Limb (tissue), 2 donors: ENCODE results near the gene TMEM106B.

Experiments used
- DNase-seq, 2 donors: peaks; one replicate each; pipeline ENCODE4 v3.0.0-alpha.2; 2016; ENCODE audit errors: extremely low spot score in 2 of 2

The TMEM106B gene

DNA sequence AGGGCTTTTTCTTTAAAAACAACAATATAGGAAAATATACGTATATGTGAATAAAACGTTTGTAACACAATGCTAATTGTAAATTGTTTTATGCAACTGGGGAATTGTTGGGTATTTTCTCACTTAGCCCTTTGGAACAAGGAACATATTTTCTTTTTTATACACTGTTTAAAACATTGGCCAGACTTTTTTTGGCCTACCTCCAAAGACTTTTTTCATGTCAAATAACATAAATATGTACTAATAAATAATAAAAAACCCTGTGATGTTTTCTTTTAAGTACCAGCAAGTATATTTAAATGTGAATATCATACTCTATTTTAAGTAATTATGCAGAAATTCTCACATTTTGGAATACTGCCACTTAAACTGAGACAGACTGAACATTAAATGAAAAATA lies 15.7 kb downstream of the TMEM106B start:
- DNase-seq: no peak

DNA sequence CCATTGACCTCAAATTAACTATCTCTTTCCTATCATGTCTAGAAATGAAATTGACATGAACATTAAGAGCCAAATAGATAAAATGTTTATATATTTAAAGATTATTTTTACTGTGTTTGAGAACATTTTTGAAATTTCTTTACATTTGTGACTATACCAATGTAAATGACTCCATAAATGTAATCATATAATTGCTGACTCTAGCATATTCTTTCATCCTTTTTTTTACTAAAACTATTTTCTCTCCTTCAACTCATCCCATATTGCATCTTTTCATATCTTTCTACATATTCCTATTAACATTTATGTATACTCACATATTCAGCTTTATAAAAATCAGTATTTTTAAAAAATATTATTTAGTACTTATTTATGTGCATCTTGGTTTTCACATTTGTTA lies 16.9 kb downstream of the TMEM106B start:
- DNase-seq: no peak

- DNase-seq: no peak
Measured at GRCh38 chr7:12229046-12229445, 18.0 kb downstream of the TMEM106B start.

GRCh38 chr7:12231097-12231496 lies 20.0 kb downstream of the TMEM106B start:
- no peak for DNase-seq

DNA sequence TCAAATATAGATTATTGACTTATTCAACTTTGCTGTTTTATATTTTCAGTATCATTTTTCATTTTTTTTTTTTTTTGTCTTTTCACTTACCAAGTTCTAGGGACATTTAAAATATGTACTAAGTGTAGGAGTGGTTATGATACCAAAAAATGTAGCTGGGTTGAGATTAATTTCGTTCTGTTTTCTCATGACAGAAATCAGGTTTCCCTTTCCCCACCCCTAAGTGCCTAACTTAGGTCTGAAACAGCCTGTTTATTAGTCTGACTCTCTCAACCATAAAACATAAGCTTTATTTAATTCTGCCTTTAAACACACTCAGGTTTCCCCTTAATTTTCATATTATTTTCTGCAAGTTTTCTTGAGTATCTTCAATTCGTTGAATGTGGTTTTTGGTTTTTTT lies 22.1 kb downstream of the TMEM106B start:
- DNase-seq: no peak

DNA sequence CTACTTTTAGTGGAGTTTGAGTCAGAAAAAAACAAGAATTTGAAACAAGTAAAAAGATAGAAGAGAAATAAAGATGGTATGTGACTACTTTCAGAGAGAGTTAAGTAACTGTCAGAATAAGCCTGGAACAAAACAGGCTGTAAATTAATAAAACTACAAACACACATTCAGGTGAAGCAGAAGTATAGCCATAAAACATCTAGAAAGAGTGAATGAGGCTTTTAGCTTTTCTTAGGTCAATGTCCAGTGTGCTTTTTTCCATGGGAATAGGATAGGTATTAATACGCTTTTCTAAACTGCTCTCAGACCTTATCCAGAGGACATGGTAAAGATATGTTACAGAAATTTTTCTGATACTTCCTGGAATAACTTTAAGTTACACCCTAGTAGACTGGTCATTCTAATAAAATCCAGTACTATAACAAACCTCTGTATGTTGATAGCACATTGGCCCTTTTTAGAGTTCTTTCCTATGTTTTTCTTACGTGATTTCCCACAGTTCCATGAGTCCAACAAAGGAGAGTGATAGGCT lies 23.3 kb downstream of the TMEM106B start:
- DNase-seq: no peak

DNA sequence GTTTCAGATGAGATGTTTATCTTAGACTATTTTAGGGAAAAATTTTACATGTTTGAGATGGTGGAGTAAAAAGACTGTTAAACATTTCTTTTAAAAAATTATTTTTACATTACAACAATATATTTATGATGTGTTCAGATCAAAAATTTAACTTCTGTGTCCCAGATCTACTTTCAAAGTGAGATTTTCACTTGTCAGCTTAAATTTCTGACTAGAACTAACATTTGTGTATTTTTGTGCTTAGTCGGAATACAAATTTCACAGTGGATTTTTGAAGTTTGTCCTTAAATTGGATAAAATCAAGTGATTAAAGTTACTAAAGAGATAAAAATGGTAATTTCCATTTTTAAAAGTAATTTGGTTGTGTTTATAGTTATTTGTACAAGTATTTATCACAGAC lies 24.9 kb downstream of the TMEM106B start:
- no peak for DNase-seq

- DNase-seq: no peak
Measured at GRCh38 chr7:12237007-12237406, 25.9 kb downstream of the TMEM106B start.

- DNase-seq: no peak
Measured at GRCh38 chr7:12239806-12240205, 28.7 kb downstream of the TMEM106B start.

DNA sequence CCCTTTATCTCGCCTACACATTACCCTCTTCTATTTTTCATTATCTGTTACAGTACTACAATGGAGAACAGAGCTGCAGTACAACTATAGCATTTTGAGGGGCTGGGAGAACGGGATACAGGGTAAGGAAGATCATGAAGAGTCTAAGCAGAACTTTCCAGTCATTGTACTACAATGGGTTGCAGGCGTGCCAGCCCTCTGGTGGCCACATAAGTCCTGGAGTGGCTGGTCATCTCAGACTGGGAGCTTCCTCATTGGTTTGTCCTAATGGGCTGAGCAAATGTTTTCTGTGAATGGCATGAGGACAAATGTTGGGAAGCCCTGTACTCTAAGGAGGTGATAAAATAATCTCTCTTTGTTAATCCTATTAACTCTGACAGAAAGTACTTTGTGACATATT lies 33.0 kb downstream of the TMEM106B start:
- DNase-seq: no peak

- DNase-seq: no peak
Measured at GRCh38 chr7:12244694-12245093, 33.6 kb downstream of the TMEM106B start.

DNA sequence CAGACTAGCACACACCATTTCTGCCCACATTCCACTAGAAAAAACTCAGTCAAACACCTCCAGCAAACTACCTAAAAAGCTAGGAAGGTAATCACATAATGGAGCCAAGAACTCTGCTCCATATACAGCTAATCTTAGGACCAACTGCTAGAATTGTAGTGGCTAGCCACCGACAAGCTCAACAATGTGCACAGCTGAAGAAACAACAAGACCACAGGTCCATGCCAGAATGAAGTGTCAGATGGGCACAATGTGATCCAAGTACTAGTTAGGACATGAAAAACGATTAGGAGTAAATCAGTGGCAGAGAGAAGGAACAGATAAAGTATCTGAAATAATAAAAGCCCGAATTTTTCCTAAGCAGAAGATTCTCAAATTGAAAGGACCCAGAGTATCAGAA lies 38.6 kb downstream of the TMEM106B start:
- no peak for DNase-seq

DNA sequence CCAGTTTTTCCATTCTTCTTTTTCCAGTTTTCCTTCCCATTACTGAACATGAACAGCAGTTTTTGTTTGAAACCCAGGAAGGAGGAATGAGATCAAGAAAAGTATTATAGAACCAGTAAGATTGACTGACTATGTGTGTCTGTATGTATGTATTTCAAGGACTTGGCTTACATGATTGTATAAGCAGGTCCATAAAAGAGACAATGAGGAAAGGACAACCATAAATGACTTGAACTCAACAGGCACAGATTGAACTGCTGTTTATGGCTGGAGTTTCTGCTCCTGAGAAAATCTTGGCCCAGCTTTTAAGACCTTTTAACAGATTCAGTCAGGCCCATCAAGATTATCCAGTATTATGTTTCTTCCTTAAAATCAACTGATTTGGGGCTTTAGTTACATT lies 39.1 kb downstream of the TMEM106B start:
- no peak for DNase-seq

GRCh38 chr7:12256090-12256489 lies 45.0 kb downstream of the TMEM106B start:
- DNase-seq: no peak

- no peak for DNase-seq
Measured at GRCh38 chr7:12257582-12257981, 46.5 kb downstream of the TMEM106B start.

GRCh38 chr7:12258074-12258473 lies 47.0 kb downstream of the TMEM106B start:
- no peak for DNase-seq

DNA sequence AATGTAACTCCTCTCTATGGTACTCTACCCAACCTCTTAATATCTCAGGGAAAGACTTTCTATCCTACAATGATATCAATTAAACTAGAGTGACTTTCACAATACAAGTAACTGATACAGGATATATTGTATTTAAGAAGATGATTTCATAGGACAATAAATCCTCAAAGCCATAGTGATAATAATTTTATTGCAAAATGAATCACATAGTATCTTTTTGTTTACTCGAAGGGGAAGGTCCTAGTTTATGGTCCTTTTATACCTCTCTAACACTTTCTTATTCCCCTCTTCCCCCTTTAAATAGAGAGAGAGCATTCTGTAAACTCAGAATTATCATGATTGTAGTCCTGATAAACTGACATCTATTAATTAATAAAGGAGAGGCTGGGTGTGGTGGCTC lies 56.4 kb downstream of the TMEM106B start:
- DNase-seq: no peak

GRCh38 chr7:12269100-12269895 lies 58.2 kb downstream of the TMEM106B start:
- DNase-seq: no peak

- no peak for DNase-seq
Measured at GRCh38 chr7:12281038-12281437, 69.9 kb downstream of the TMEM106B start.

DNA sequence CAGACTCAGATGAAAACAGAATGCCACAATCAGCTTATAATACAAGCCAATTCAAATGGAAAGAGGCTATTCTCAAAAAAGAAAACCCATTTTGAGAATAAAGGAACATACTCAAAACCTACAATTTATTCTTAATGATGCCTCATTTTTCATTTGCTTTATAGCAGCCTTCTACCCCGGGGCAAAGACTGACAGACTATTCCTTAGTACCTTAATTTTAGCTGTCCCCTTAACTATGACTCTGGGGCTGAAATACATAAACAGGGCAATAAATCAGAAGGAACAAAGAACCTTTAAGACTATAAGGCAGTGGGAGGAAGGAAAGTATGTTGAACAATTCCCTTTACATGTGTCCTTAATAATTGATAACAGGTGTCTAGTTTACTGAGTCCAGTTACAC lies 76.8 kb downstream of the TMEM106B start:
- peak in 1 of 2 donors; percentile 25 for DNase-seq

DNA sequence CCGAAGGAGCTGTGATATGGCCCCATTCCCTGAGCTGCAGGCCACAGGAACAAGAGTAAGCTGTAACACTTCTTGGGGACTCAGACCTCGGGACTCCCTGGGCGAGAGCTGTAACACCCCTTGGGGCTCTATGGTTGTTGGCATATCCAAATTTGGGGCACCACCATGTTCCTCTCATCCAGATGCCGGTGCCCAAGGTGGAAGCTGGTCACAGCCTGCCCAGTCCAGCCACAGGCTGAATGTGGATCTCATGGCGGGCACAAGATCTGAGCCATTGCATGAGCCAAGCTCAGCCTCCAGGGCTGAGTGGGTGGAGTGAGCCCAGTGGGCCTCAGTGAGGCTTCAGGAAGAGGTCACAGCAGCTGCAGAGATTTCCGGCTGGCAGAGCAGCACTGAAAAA lies 78.9 kb downstream of the TMEM106B start:
- no peak for DNase-seq

GRCh38 chr7:12290761-12291160 lies 79.7 kb downstream of the TMEM106B start:
- no peak for DNase-seq

DNA sequence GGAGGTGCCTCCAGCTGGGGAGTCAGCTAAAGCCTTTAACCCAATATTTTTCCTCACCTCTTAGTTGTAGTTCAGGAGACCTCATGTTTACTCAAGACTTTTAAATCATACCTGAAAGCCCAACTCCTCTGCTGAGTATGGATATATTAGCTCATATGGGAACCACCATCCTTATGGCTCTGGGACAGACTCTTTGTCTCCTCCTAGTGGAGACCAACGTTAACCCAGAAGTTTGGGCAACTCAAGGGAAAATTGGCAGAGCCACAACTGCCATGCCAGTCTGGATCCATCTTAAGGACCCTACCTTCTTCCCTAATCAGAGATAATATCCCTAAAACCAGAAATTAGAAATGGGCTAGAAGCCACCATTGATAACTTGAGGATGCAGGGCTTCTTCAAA lies 80.8 kb downstream of the TMEM106B start:
- DNase-seq: no peak
